HG02885 (cell line): ENCODE measurements around the gene IGSF8.
"Not testable (repeated sequence)": the region's sequence is repeated elsewhere in the genome, so short reads cannot be mapped to it uniquely, and the experiment has no call there.

Experiments used
- ATAC-seq: cut with Tn5 transposase; IDR thresholded peaks from one replicate; pipeline ENCODE4 v1.9.1; 2021; ENCODE audit warnings: mild to moderate bottlenecking; ENCODE audit not compliant: unreplicated experiment, poor library complexity

IGSF8 gene

DNA sequence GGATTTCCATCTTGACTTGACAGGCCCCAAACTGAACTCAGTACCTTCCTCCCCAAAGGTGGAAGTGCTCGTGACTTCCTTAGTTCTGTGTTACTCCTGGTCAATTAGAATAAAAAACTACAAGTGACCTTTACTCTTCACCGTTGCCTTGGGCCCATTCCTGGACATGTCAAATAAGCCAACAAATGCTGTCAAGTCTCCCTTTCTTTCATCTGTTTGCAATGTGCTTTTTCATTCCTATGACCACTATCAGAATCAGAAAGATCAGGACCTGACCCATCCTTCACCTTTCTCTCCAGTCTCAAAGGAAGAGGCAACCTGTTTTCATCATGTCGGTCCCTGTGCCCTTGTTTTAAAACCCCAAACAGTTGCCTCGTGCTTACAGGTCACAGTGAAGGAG is 23.6 kb downstream of the IGSF8 start:
- no peak for ATAC-seq

DNA sequence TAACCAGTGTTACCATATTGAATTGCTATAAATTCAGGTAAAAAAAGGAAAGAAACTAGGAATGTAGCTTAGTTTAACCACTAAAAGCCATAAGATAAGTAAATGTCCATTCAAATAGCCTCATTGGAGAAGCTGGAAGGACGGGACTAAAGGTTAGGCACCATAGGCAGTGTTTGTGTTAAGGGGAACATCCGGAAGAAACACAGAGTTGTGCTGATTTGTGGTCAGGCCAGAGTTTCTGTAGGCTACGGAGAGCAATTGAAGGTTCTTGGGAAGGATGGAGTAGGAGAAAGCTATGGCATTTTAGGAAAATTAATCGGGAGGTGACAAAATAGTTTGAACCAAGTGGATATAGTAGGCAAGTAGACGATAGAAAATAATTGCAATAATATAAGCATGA is 27.1 kb downstream of the IGSF8 start:
- ATAC-seq = no peak

DNA sequence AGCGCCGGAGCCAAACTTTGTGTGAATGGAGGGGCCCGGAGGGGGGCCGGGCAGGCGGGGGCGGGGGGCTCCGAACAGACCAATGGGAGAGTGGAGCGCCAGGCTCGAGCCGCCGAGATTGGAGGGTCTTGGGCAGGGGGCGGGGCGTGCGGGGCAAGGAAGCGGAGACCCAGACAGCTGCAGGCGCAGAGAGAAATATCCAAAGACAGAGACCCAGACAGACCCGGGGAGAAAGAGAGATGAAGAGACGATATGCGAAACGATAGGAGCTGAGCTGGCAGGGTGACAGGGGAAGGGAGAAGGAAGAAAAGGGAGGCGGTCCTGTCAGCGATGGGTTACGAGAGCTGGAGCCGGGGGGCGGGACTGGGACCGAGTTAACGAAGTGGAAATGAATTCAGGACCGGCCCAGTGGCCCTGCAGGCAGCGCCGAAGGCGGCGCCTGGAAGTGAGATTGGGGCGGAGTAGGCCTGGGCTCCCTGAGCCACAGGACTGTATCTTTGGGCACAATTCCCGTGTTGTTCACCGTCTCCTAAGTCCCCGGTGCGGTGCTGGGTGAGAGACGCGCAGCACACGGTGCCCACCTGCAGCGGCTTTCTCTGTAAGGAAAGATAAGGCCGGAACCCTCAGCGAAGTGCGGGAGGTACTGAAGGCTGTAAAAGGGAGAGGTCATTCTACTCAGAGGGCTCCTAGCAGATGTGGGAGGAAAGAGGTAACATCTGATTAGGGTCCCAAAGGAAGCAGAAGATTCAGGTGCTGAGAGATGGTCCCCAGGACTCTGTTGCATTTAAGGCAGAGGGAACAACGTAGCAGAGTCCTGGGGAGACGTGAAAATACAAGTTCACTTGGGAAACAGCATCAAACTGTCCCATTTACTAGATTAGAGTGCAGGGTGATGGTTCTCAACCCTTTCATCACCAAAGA is 27.9 kb downstream of the IGSF8 start:
- ATAC-seq = no peak

DNA sequence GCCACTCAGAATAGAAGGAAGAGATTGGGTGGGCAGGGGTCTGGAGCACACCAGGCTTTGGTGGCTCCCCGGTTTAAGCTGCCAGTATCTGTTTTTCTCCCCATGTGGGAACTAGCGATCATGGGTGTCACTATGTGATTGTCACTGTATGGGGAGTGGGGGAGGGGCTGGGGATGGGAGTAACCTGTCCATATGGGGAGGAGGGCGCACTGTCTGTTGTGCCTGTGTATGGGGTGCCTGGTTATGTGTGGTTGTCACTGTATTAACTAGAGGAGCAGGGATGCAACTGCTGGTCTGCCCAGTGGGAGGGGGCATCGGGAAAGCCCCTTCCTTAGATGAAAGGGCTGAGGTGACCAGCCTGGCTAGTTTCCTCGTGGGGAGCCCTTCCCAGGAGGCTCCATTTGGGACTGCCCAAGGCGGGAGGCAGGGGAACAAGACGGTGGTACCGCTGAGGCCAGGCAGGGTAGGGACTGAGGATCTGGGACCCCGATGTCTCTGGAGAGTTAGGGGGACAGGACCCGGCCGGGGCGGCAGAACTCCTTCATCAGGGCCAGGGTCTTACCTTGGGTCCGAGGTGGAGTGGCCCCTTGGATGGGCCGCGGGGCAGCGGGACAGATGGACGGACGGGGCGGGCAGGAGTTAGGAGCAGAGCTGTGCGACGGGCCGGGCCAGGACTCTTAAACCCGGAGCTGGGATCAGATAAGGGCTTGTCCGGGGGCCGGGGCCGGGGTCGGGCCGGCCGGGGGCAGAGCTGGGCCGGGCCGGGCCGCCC is 28.8 kb downstream of the IGSF8 start, which contains the start of gene KCNJ10:
Gene KCNJ10, minus strand, starts transcription at position 701 of the 772 bp plus-strand sequence. CDS start 27,628 bp downstream, outside the sequence.
- ATAC-seq = no peak

DNA sequence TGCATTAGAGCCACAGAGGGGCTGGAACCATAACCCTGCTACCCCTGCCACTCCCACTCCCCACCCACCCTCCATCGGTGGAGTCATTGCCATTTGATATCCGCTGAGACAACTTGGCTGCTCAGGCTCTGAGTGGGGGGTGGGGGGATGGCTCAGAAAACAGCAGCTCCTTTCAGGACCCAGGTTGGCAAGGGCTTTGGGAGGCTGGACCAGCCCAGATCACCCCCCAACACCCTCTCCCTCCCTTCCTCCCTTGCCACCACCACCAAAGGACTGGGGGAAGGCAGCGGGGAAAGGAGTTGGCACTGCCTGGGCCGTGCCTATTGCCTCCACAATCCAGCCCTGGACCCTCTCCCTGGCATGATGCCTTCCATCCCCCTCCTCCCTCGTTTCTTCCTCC is 30.2 kb downstream of the IGSF8 start:
- ATAC-seq = no peak

DNA sequence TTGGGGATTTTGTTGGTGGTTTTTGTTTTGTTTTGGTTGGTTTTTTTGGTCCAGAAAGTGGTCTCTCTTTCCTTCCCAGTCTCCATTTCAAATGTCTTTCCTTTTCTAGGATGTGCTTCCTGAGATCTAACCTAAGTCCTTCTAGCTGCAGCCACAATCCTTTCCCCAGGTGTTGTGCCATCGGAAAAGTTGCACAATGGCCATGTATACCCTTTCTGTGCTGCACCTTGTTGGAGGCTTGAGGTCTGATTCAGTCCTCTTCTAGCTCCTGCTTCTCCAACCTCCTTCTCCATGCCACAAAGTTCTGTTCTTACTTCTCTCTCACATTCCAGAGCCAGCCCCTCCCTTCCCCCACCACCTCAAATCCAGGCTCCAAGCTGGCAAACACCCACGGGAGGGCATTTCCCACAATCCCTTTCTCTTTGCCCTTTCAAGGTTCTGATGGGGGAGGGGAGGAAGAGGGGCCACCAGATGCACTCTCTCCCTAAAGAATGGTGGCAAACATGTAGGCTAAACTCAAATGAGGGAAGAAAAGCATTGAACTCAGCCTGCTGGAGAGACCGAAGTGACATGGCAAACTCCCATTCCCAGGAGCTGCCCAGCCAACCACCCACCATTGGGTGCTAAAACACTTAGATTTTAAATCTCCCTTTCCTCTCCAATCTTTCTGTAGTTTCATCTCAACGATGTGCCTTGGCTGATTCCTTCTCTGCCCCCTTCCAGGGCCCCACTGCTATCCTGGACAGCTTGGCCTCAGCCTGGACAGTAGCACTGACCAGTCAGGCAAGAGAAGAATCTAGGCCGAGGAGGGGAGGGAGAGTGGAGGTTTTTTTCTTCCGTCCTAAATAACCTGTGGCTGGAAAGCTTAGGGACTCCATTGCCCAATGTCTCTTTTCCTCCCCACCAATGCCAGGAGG is 31.3 kb downstream of the IGSF8 start:
- ATAC-seq = no peak

DNA sequence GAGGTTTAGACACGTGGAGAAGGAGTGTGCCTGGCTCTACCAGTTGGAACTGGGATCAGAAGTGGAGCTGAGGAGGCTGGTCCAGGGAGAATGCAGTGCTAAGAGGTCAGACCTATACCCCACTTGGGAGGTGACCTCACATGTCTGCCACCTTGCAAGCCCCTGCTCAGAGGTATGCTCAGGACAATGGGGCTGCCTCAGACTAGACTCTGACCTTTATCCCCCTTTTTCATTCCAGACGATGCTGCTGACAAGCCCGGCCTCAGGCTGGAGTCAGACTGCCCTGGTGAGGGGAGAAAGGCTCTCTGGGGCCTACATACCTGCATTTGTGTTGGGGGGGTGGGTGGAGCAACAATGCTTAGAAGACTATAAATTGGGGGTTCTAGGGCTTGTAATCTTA is 33.7 kb downstream of the IGSF8 start:
- ATAC-seq = no peak

DNA sequence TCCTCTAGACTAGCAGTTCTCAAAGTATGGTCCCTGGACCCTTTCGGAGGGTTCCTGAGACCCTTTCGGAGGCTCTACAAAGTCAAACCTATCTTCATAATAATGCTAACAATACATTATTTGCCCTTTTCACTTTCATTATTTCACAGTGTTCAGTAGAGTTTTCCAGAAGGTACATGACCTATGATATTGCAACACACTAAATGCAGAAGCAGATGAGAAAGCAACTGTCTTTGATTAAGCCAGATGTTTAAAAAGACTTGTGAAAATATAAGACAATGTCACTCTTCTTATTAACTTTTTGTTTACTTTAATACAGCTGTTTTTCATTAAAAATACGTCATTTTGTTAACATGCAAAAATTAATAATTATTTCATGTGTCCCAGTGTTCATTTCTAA is 34.3 kb downstream of the IGSF8 start:
- no peak for ATAC-seq

DNA sequence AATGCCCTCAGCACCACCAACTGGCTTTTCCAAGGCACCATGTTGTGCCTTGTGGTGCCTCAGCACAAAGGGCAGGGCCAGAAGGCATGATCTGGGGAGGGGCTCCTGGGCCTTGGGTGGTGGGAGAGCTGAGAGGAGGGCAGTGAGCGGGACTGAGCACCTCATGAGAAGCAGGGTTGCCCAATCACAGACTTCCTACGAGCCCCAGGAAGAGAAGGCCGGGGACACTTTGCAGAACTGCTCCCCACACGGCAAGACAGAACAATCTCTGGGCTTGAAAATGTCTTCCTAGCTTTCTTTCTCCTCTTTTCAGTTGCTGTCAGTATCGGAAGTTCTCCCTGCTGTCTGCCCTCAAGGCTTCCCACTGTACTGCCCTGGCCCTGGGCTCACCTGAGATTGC is 35.2 kb downstream of the IGSF8 start:
- no peak for ATAC-seq

DNA sequence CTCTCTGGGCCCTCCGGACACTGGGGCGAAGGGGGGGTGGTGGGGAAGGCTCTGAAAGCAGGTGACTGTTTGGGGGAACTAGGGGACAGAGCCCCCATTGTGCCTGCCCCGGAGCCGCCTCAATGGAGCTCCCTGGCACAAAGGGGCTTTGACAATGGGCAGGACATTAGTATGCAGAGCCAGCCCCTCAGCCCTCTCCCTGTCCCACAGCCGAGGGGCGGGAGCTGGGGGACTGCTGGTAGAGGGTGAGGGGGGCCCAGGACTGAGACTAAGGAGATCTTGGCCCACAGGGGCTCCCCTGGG is 36.2 kb downstream of the IGSF8 start:
- ATAC-seq = no peak

DNA sequence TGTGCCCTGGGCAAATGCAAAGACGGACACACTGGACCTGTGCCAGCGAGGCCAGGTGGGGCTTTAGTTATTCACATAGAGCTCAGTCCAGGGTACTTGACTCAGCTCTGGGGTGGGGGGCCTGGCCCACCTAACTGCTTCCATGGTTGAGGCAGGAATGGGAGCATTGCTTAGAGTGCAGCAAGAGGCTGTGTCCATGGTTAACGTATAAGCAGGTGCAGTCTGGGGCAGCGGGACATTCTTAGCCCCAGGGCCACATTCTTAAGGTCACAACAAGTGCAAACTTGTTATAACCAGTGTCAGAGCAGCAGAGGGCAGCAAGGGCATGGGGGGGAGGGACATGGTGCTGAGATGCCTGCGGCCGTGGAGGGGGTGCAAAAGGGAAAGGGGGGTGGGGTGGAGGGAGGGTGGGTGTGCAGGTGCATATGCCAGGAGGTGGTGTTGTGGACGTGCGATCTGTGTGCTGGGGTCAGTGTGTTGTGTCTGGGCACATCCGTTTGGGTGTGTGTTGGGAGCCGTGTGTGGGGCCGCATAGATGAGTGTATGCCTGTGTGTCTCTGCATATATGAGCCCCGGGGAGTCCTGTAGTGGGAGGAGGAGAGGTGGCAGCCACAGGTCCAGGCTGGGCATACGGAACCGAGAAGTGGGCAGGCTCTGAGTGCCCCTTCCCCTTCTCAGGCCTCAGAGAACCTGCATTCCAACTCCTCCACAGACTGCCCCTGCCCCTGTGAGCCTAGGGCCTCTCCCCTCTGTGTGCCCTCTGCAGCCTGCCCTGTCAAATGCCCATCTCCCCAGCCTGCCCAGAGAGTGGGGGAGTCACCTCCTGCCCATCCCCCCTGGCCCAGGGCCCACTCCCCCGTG is 36.8 kb downstream of the IGSF8 start:
- no peak for ATAC-seq

DNA sequence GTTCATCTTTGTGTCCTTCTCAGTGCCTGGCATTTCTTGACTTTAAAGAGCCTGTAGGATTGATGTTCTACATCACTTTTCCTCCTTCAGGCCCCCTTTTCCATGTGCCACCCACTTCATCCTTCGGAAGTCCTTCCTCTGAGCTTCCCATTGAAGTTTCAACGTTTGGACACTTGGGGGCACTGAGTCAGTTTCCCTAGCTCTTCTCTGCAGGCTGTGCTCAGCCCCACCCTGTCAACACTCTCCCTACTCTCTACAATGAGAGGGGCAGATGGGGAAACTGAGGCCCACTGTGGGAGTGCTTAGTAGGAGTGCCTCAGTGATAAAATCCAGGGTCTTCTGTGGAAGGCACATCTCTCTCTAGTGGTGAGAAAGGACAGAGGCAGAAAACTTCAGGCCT is 40.3 kb downstream of the IGSF8 start:
- no peak for ATAC-seq

DNA sequence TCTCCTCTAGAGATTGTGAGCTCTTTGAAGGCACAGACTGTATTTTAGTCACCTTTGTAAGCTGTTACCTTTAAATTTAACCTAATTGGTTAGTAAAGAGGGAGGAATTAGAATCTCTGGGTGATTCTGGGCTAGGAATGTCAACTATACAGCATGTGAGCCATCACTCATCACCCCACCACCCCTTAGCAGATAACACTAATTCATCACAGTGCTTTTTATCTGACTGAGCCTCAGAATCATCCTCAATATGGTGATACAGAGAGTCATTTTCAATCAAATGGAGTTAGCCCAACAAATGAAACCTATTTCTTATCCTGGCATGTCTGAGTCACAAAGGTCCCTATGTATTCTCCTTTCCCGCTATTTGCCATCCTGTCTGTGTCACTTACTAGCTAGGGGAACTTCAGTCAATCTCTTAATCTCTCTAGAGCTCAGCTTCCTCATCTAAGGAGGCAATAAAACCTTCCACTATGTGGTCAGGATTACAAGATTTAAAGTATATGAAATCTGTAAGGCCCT is 41.7 kb downstream of the IGSF8 start:
- no peak for ATAC-seq

DNA sequence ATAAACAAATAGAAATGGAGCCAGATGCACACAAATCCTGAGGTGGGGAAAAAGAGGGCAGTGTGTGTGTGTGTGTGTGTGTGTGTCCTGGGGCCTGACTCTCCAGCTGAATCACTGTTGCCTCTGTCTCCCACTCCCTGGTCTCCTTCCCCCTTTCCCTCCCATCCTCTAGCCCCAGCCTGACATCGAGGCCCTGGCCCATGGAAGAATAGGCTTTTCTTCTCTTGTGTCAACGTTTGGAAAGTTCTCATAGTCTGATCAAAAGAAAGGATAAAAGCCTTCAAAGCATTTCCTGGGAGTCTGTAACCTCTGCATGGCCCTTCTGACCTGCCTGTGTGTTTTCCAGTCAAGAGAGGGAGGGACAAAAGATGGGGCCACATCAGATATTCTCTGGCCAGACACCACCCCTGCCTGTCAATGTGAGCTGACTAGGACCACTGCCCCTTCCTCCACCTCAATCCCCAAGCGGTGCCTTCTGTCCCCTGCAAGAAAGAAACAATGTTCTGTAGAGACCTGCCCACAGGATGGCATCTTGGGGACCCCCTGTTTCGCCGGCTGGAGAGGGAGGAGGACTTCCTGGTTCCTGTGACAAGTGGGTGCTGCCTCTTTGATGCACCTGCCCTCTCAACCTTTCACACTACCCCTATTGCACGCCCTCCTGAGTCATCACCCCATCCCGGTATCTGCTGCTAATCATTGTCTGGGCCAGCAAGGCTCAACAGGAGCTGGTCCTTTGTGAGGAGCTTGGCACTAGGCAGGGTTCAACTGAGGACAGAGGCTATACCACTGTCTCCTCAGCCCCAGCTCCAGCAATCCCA is 44.7 kb downstream of the IGSF8 start:
- ATAC-seq = no peak

DNA sequence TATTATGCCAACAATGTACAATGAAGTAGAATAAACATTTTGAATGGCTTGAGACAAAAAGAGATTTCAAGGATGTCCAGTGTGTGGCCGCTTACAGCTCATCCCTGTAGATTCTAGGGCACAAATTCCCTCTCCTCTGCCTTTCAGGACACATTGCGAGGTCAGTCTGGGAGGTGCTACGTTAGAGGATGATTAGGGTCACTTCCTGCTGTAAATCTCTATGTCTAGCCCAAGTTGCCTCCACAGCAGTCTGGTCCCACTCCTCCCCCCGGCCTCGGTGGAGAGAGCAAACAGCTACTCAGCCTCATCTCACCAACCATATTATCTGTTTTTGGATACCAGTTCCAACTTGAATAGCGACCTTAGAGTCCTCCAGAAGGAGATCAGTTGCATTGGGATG is 45.5 kb downstream of the IGSF8 start:
- no peak for ATAC-seq

DNA sequence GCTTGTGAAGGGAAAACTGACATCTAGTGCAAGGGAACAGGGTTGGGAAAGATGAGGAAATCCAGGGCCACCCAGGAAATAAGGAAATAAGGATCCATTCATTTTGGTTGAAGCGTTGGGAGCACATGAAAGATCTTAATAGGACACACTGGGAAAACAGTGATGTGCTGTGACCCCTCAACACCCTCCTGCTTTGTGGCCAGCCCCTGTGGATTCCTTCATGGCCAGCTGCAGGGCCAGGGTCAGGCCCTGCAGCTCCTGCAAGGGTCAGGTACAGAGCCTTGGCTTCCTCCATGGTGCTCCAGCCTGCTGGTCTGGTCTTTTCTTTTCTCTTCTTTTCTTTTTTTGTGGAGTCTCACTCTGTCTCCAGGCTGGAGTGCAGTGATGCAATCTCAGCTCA is 47.8 kb downstream of the IGSF8 start:
- ATAC-seq = no peak

DNA sequence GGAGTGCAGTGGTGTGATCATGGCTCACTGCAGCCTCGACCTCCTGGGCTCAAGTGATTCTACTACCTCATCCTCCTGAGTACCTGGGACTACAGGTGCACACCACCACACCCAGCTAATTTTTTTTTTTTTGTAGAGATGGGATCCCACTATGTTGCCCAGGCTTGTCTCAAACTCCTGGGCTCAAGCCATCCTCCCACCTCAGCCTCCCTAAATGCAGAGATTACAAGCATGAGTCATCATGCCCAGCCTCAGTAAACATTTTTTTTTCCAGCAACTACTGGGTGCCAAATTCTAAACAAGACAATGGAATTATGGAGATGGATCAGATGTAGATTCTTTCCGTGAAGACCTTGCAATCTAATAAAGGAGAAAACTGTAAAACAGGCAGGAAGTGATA is 48.2 kb downstream of the IGSF8 start:
- not testable (repeated sequence) for ATAC-seq

DNA sequence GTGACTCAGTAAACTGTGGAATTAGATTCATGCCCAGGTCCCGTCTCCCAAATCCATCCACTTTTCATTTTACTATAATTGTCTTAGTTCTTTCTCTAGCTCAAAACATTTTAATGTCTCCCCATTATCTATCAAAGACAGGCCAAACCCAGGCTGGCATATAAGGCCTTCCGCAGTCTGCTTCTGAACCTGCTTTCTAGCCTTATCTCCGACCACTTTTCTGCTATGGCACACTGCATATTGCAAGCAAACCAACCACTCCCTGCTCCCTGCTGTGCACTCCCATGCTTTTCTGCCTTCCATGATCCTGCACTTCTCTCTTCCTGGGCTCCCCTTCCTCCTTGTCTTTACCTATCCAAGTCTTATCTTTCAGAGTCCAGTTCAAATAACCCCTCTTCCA is 49.3 kb downstream of the IGSF8 start:
- ATAC-seq = no peak

DNA sequence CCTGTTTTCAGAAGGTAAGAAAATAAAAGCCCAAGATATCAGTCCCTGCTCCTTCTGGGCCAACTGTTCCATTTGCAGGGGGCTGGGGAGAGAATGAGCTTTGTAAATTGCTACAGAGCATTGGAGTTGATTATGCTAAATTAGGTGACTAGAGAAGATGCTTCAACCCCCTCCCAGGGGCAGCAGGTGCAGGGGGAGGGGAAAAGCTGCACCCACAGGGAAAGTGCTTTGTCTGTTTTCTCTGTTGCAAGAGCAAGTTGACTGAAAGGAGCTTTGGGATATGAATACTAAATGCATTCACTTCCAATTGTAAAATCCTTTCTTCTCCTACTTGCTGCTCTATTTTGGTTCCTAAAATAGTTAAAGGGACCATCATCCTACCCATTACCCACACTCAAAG is 50.1 kb downstream of the IGSF8 start:
- no peak for ATAC-seq
